Mesothelial cell of epicardium (in vitro differentiated cells): ENCODE measurements around the gene TH. TPM values are rescaled to one million over a fixed set of nuclear protein-coding genes. Genes with fewer than 3 reads are reported as not detected.

Experiments
- DNase-seq, 2 experiments: peaks; one replicate each; pipeline ENCODE4 v3.0.0; 2021; ENCODE audit warnings: low spot score in 2 of 2; ENCODE audit not compliant: unreplicated experiment in 2 of 2
- H3K27ac Mint-ChIP-seq: 2 replicates; pipeline ENCODE4 v1.8.0; 2021; ENCODE audit warnings: mixed read lengths
- H3K27me3 Mint-ChIP-seq: 2 replicates; pipeline ENCODE4 v1.8.0; 2021; ENCODE audit warnings: low read depth, mixed read lengths
- H3K36me3 Mint-ChIP-seq: 2 replicates; pipeline ENCODE4 v1.8.0; 2021; ENCODE audit warnings: mixed read lengths
- H3K4me1 Mint-ChIP-seq: 2 replicates; pipeline ENCODE4 v1.8.0; 2021; ENCODE audit warnings: mixed read lengths
- H3K4me3 Mint-ChIP-seq: 2 replicates; pipeline ENCODE4 v1.8.0; 2021; ENCODE audit warnings: mild to moderate bottlenecking, moderate library complexity, mixed read lengths
- H3K9me3 Mint-ChIP-seq: 2 replicates; pipeline ENCODE4 v1.8.0; 2021; ENCODE audit warnings: mixed read lengths
- CTCF ChIP-seq: fragments of 200-600 bp; sonication (generic); IDR thresholded peaks from one replicate; pipeline ENCODE4 v1.5.0; 2021; ENCODE audit warnings: antibody characterized with exemption; ENCODE audit not compliant: unreplicated experiment
- total RNA-seq: library from RNA; stranded (reverse); gene quantifications from 3 replicates; pipeline ENCODE4 v1.2.1, GENCODE V29; 2021

Gene TH
- total RNA-seq, 1 donor from 2014 or later: 1.4 TPM

GRCh38 chr11:2154889-2155288, 16.7 kb downstream of the TH start:
- H3K4me1 Mint-ChIP-seq: peaks cover 17% of the 10 kb centered on the region
- H3K4me3 Mint-ChIP-seq: no peak overlapping the region
- no peak for DNase-seq
- peaks cover 17% of the 10 kb centered on the region for H3K27me3 Mint-ChIP-seq
- no peaks in the 10 kb centered on the region for H3K9me3 Mint-ChIP-seq
- TF ChIP-seq CTCF: no peak
- H3K27ac Mint-ChIP-seq: no peak overlapping the region
- no peaks in the 10 kb centered on the region for H3K36me3 Mint-ChIP-seq

GRCh38 chr11:2154195-2154585, 17.4 kb downstream of the TH start:
- peaks cover 21% of the 10 kb centered on the region for H3K27me3 Mint-ChIP-seq
- DNase-seq: no peak
- H3K36me3 Mint-ChIP-seq: no peaks in the 10 kb centered on the region
- H3K9me3 Mint-ChIP-seq: no peaks in the 10 kb centered on the region
- no peak overlapping the region for H3K27ac Mint-ChIP-seq
- no peak for TF ChIP-seq CTCF
- H3K4me1 Mint-ChIP-seq: peaks cover 19% of the 10 kb centered on the region
- no peak overlapping the region for H3K4me3 Mint-ChIP-seq

DNA sequence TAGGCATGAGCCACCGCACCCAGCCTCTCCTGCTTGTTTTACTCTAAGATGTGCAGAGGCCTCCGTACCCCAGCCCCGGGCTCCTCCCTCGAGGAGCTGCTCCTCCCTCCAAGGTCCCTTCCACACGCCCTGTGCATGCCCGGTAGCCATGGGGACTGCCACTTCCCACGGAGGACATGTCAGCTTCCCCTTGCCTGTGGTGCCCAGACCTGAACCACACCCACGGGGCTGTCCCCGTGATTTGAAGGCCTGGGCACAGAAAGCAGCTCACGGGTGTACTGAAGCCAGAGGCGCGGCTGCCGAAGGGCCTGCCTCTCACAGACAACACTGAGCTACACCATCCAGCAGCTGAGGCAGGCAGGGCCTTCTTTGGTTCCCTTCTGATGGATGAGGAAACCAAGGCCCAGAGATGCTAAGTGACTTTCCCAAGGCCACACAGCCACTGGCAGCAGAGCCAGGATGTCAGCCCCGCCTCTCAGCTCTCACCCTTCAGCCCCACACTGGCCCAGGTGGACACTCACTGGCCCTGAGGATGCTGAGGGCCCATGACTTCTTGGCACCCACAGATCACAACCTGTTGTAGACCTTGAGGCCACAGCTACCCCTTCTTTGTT, 17.9 kb downstream of the TH start:
- no peaks in the 10 kb centered on the region for H3K9me3 Mint-ChIP-seq
- H3K4me1 Mint-ChIP-seq: peaks cover 19% of the 10 kb centered on the region

GRCh38 chr11:2151500-2152257, 19.9 kb downstream of the TH start:
- peak; percentile 66 to 87 for DNase-seq

More for the DNA sequence above, 17.9 kb downstream of the TH start:
- no peak for TF ChIP-seq CTCF
- Mint-ChIP-seq H3K27me3 (peaks cover 26% of the 10 kb centered on the region), H3K27ac (no peak overlapping the region), H3K4me3 (no peak overlapping the region), H3K36me3 (no peaks in the 10 kb centered on the region)
- DNase-seq: no peak

More at GRCh38 chr11:2151500-2152257, 19.9 kb downstream of the TH start:
- H3K27ac Mint-ChIP-seq: peak overlapping the region; percentile 50
- H3K36me3 Mint-ChIP-seq: peaks cover 2% of the 10 kb centered on the region
- TF ChIP-seq CTCF: peak; percentile 98
- peaks cover 43% of the 10 kb centered on the region for H3K27me3 Mint-ChIP-seq
- H3K4me3 Mint-ChIP-seq: peak overlapping the region; percentile 24
- H3K4me1 Mint-ChIP-seq: peaks cover 20% of the 10 kb centered on the region
- no peaks in the 10 kb centered on the region for H3K9me3 Mint-ChIP-seq
